K562 (cell line): ENCODE results near the gene ADGRL3. TPM values are rescaled to one million over a fixed set of nuclear protein-coding genes. Genes with fewer than 3 reads are reported as not detected.

Experiments used
- ATAC-seq: fragments of 200-7000 bp; cut with Tn5 transposase; 3 replicates; pipeline ENCODE4 v1.9.1; 2020; ENCODE audit warnings: moderate library complexity
- BruUV-seq: library from RNA; stranded (reverse); fragments of 400-500 nt; replicated peaks from 2 replicates; lab custom pipeline; 2021; lab: Mats Ljungman, UMichigan
- CTCF ChIA-PET: fragments of 300-600 bp; formaldehyde crosslinking; extraction: SDS; loops from one replicate; lab custom pipeline; 2021; ENCODE audit warnings: low intra/inter-chr PET ratio; lab: Yijun Ruan, JAX
- POLR2A ChIA-PET: fragments of 300-600, 350-650 bp; sonication (Branson Sonifier 250); formaldehyde crosslinking; extraction: SDS; loops from one replicate; lab custom pipeline; 2021; ENCODE audit warnings: antibody characterized with exemption, inconsistent platforms; lab: Yijun Ruan, JAX
- DNase-seq, 4 experiments: peaks; one replicate each; pipeline versions ENCODE4 v3.0.0 to v3.0.0-alpha.2; 2011 to 2018; ENCODE audit warnings: low spot score in 3 of 4, mixed read lengths in 3 of 4; ENCODE audit errors: extremely low read depth in 1 of 4
- FAIRE-seq: peaks from 2 replicates; lab custom pipeline; 2011; peaks lifted over from hg19 to GRCh38; lab: Jason Lieb, UNC
- H2AFZ ChIP-seq: 2 replicates; pipeline ENCODE4 v1.6.0; 2011; ENCODE audit warnings: low read depth, low read length, control low read depth, inconsistent platforms
- H3K27ac ChIP-seq: fragments of 200-600 bp; 3 replicates; pipeline ENCODE4 v1.8.0; 2011; ENCODE audit warnings: low read depth, mild to moderate bottlenecking, control low read depth, inconsistent platforms, low read length, moderate library complexity, mixed read lengths; ENCODE audit errors: extremely low read depth
- H3K27me3 ChIP-seq, 2 experiments: fragments of 300-600 bp in 1 of 2; 2 replicates in 1 of 2; 3 replicates in 1 of 2; pipeline versions ENCODE4 v1.6.0 to v1.8.0; 2011; ENCODE audit warnings: inconsistent platforms in 2 of 2, low read length in 2 of 2, mild to moderate bottlenecking in 1 of 2, mixed read lengths in 1 of 2, moderate library complexity in 1 of 2; ENCODE audit not compliant: control insufficient read depth in 2 of 2, insufficient read depth in 2 of 2
- H3K36me3 ChIP-seq: fragments of 300-600 bp; 3 replicates; pipeline ENCODE4 v1.8.0; 2011; ENCODE audit warnings: mild to moderate bottlenecking, low read length, inconsistent platforms; ENCODE audit not compliant: control insufficient read depth, insufficient read depth
- H3K4me1 ChIP-seq, 2 experiments: fragments of 200-600 bp in 1 of 2; replicated peaks in 1 of 2; 2 replicates in 1 of 2; 3 replicates in 1 of 2; pipeline versions ENCODE4 v1.5.1 to v1.8.0; 2011; ENCODE audit warnings: inconsistent platforms in 2 of 2, low read length in 2 of 2, mild to moderate bottlenecking in 1 of 2, mixed read lengths in 1 of 2, moderate library complexity in 1 of 2; ENCODE audit not compliant: control insufficient read depth in 2 of 2, insufficient read depth in 2 of 2
- H3K4me2 ChIP-seq: 2 replicates; pipeline ENCODE4 v1.6.1; 2011; ENCODE audit warnings: low read length, control low read depth, inconsistent platforms, mixed read lengths; ENCODE audit not compliant: insufficient read depth
- H3K4me3 ChIP-seq: fragments of 200-600 bp; sonication (generic), shearing (Covaris generic); 2 replicates; pipeline ENCODE4 v1.5.1; 2016; ENCODE audit warnings: control low read depth, inconsistent platforms
- H3K79me2 ChIP-seq: fragments of 200-600 bp; 3 replicates; pipeline ENCODE4 v1.8.0; 2011; ENCODE audit warnings: low read length, inconsistent platforms; ENCODE audit not compliant: control insufficient read depth, insufficient read depth
- H3K9ac ChIP-seq, 2 experiments: 2 replicates each; pipeline versions ENCODE4 v1.6.0 to v1.6.1; 2011; ENCODE audit warnings: low read depth in 2 of 2, low read length in 2 of 2, control low read depth in 1 of 2, inconsistent platforms in 1 of 2, mild to moderate bottlenecking in 1 of 2, mixed read lengths in 1 of 2; ENCODE audit not compliant: insufficient read depth in 1 of 2
- H3K9me1 ChIP-seq: one replicate; pipeline ENCODE4 v1.6.0; 2011; ENCODE audit warnings: inconsistent platforms, mild to moderate bottlenecking, low read length, moderate library complexity; ENCODE audit not compliant: control insufficient read depth, insufficient read depth
- H3K9me3 ChIP-seq: replicated peaks from 2 replicates; pipeline ENCODE4 v1.5.1; 2011; ENCODE audit warnings: low read depth, low read length, inconsistent platforms; ENCODE audit not compliant: control insufficient read depth, insufficient read depth
- H4K20me1 ChIP-seq: replicated peaks from 2 replicates; pipeline ENCODE4 v1.6.1; 2011; ENCODE audit warnings: low read length, inconsistent platforms, mixed read lengths; ENCODE audit not compliant: control insufficient read depth, insufficient read depth
- CBFA2T3 ChIP-seq: fragments of 450-650 bp; IDR thresholded peaks from 2 replicates; pipeline ENCODE4 v1.6.1; 2017
- DACH1 ChIP-seq: fragments of 450-650 bp; IDR thresholded peaks from 2 replicates; pipeline ENCODE4 v1.6.1; 2018; ENCODE audit not compliant: partially characterized antibody
- EP400 ChIP-seq: fragments of 450-650 bp; IDR thresholded peaks from 2 replicates; pipeline ENCODE4 v1.6.1; 2017; ENCODE audit warnings: antibody characterized with exemption, mild to moderate bottlenecking, moderate library complexity
- ESRRA ChIP-seq: fragments of 450-650 bp; IDR thresholded peaks from 2 replicates; pipeline ENCODE4 v1.6.1; 2014; ENCODE audit warnings: low read depth, mild to moderate bottlenecking, moderate library complexity, borderline replicate concordance
- ETV1 ChIP-seq: fragments of 450-650 bp; conservative IDR thresholded peaks from 2 replicates; pipeline ENCODE4 v1.6.1; 2016; ENCODE audit warnings: missing genetic modification characterization, control low read depth, low read depth, missing compliant biosample characterization
- FOSL1 ChIP-seq: fragments of 200-800 bp; sonication (Bioruptor generic); conservative IDR thresholded peaks from 2 replicates; pipeline ENCODE4 v1.6.1; 2016; ENCODE audit warnings: missing genetic modification characterization, missing compliant biosample characterization
- GATA2 ChIP-seq: sonication (generic); formaldehyde crosslinking; IDR thresholded peaks from 2 replicates; pipeline ENCODE4 v1.4.0; 2020; ENCODE audit warnings: mild to moderate bottlenecking, missing genetic modification reagents
- GTF2A2 ChIP-seq: IDR thresholded peaks from 2 replicates; pipeline ENCODE4 v1.6.1; 2016; ENCODE audit warnings: mild to moderate bottlenecking, missing genetic modification characterization, missing compliant biosample characterization
- GTF2E2 ChIP-seq: fragments of 200-800 bp; sonication (Bioruptor generic); IDR thresholded peaks from 2 replicates; pipeline ENCODE4 v1.6.1; 2016; ENCODE audit warnings: missing genetic modification characterization, missing compliant biosample characterization
- HNRNPH1 ChIP-seq: fragments of 200-400 bp; formaldehyde crosslinking; optimal IDR thresholded peaks from 2 replicates; pipeline ENCODE3; 2017; ENCODE audit warnings: low read depth, mild to moderate bottlenecking, low read length, moderate library complexity
- MYBL2 ChIP-seq, 2 experiments: fragments of 450-650 bp in 1 of 2; sonication (generic) in 1 of 2; formaldehyde crosslinking in 1 of 2; IDR thresholded peaks; 2 replicates each; pipeline versions ENCODE4 v1.6.1 to v1.8.1; 2017 to 2022; ENCODE audit warnings: borderline replicate concordance in 1 of 2, inconsistent platforms in 1 of 2, low read depth in 1 of 2, mild to moderate bottlenecking in 1 of 2, missing genetic modification reagents in 1 of 2, moderate library complexity in 1 of 2
- NCOA1 ChIP-seq: fragments of 450-650 bp; IDR thresholded peaks from 2 replicates; pipeline ENCODE4 v1.6.1; 2016; ENCODE audit warnings: low read depth
- NFATC3 ChIP-seq: fragments of 450-650 bp; IDR thresholded peaks from 2 replicates; pipeline ENCODE4 v1.6.1; 2017; ENCODE audit warnings: mild to moderate bottlenecking
- NFE2 ChIP-seq: IDR thresholded peaks from 2 replicates; pipeline ENCODE4 v1.6.1; 2014; ENCODE audit warnings: antibody characterized with exemption, low read depth
- NFE2L1 ChIP-seq: fragments of 450-650 bp; IDR thresholded peaks from 2 replicates; pipeline ENCODE4 v1.6.1; 2016; ENCODE audit warnings: missing genetic modification characterization, low read depth, mild to moderate bottlenecking, missing compliant biosample characterization, moderate library complexity, borderline replicate concordance
- RFX1 ChIP-seq: fragments of 450-650 bp; IDR thresholded peaks from 2 replicates; pipeline ENCODE4 v1.6.1; 2016; ENCODE audit warnings: mild to moderate bottlenecking, moderate library complexity
- WGBS: fragments of 100-300 bp; shearing (Covaris generic); methylation state at CpG from one replicate; pipeline ENCODE4 v1.1.6; 2016; ENCODE audit warnings: low coverage, mixed read lengths; ENCODE audit not compliant: insufficient coverage; ENCODE audit errors: missing lambda C conversion rate; 5-methylcytosine and 5-hydroxymethylcytosine counted together
- in situ Hi-C: fragments of 300-500 bp; cut with MboI; formaldehyde crosslinking; loops from 4 replicates; pipeline ENCODE4 v1.15.0; 2018; ENCODE audit warnings: inconsistent platforms, mixed read lengths
- intact Hi-C: fragments of 100-400 bp; cut with micrococcal nuclease; formaldehyde crosslinking; loops from 2 replicates; pipeline ENCODE4 v1.14.2; 2022
- polyA plus RNA-seq, 8 experiments: library from polyadenylated mRNA; depleted of rRNA in 4 of 8; stranded (reverse) in 5 of 8; unstranded in 3 of 8; fragments of >200 nt; fragmentation: Nextera tagmentation in 2 of 8; fragmentation: Illumina TruSeq in 1 of 8; extraction: Ambion mirVana in 2 of 8; extraction: Trizol in 1 of 8; gene quantifications; 2 replicates each; pipeline versions ENCODE4 v1.2.1 to v1.2.3, GENCODE V29; 2011 to 2014; ENCODE audit warnings: inconsistent platforms in 1 of 8, missing spikeins in 1 of 8
- total RNA-seq, 7 experiments: library from RNA; depleted of rRNA in 6 of 7; stranded (reverse); fragments of >200 nt in 6 of 7; fragmentation: Illumina TruSeq in 2 of 7; extraction: Trizol in 2 of 7; gene quantifications; 2 replicates each; pipeline versions ENCODE4 v1.2.1 to v1.2.3, GENCODE V29; 2011 to 2021; ENCODE audit warnings: low replicate concordance in 1 of 7
- TF ChIP-seq, protein P1 (sequence below): sonication (generic); formaldehyde crosslinking; IDR thresholded peaks from 2 replicates; pipeline ENCODE4 v1.8.0; 2022; ENCODE audit warnings: mild to moderate bottlenecking, missing genetic modification reagents
- TF ChIP-seq, protein P2 (sequence below): fragments of 450-650 bp; IDR thresholded peaks from 2 replicates; pipeline ENCODE4 v1.6.1; 2016; ENCODE audit warnings: antibody characterized with exemption

The ADGRL3 gene
- total and polyA plus RNA-seq, 9 of the 15 experiments (the other 6 are each of a cell fraction or from before 2014, with no cell fraction given) = 0.03 to 0.14 (median 0.04) TPM; not detected in 2

DNA sequence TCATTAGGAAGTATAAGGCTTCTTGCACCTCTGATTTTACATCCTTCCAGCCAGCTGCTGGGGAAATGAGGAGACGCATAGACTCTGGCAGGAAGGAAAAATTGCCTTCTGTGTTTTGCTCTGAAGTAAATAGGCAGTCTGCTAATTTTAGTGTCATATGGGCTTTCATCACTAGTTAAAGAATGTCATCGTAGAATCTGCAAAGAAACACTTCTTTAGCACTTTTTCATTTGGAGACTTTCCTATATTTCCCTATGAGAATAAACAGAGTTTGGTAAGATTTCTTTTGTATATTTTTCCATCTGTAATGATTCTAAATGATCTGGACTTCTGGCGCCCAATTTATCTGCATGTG, 3.3 kb downstream of the ADGRL3 start:
- Histone ChIP-seq H3K4me2 (no peak overlapping the region), H3K9me1 (no peaks in the 10 kb centered on the region), H3K36me3 (no peaks in the 10 kb centered on the region), H3K4me3 (no peak overlapping the region), H3K4me1 (peaks cover 0 to 3% of the 10 kb centered on the region in 2 experiments; a peak in 1 of 5 replicates), H4K20me1 (no peaks in the 10 kb centered on the region), H3K9ac (no peak overlapping the region), H3K9me3 (no peaks in the 10 kb centered on the region), H3K27me3 (0 out of 5 replicates have a peak, but pooled peaks cover 0 to 4% of the 10 kb centered on the region in 2 experiments), H3K27ac (no peak overlapping the region)
- intact Hi-C loops (no loop called here), in situ Hi-C loops (no loop called here)
- FAIRE-seq (no peak), ATAC-seq (no peak)
- 11% methylated on average over 3 of the region's 3 CpGs for WGBS
- ChIA-PET POLR2A (no interaction called here), CTCF (no interaction called here)
- no TSS peak for BruUV-seq
- no peak for TF ChIP-seq NFE2
- TF ChIP-seq, protein P1, sequence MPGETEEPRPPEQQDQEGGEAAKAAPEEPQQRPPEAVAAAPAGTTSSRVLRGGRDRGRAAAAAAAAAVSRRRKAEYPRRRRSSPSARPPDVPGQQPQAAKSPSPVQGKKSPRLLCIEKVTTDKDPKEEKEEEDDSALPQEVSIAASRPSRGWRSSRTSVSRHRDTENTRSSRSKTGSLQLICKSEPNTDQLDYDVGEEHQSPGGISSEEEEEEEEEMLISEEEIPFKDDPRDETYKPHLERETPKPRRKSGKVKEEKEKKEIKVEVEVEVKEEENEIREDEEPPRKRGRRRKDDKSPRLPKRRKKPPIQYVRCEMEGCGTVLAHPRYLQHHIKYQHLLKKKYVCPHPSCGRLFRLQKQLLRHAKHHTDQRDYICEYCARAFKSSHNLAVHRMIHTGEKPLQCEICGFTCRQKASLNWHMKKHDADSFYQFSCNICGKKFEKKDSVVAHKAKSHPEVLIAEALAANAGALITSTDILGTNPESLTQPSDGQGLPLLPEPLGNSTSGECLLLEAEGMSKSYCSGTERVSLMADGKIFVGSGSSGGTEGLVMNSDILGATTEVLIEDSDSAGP (CRISPR knock-in tag) = no peak
- no peak for TF ChIP-seq NFATC3
- no peak for TF ChIP-seq HNRNPH1
- TF ChIP-seq ESRRA = no peak
- no peak for TF ChIP-seq RFX1
- no peak for TF ChIP-seq NCOA1
- TF ChIP-seq ETV1 (tag) = no peak
- no peak for TF ChIP-seq CBFA2T3
- TF ChIP-seq MYBL2 (IDR thresholded peaks at IDR 0.05; ENCODE audit: low read depth) = no peak
- TF ChIP-seq MYBL2 (CRISPR knock-in tag; IDR thresholded peaks at IDR 0.05; ENCODE audit: borderline replicate concordance) = no peak
- TF ChIP-seq GTF2A2 = no peak
- TF ChIP-seq, protein P2, sequence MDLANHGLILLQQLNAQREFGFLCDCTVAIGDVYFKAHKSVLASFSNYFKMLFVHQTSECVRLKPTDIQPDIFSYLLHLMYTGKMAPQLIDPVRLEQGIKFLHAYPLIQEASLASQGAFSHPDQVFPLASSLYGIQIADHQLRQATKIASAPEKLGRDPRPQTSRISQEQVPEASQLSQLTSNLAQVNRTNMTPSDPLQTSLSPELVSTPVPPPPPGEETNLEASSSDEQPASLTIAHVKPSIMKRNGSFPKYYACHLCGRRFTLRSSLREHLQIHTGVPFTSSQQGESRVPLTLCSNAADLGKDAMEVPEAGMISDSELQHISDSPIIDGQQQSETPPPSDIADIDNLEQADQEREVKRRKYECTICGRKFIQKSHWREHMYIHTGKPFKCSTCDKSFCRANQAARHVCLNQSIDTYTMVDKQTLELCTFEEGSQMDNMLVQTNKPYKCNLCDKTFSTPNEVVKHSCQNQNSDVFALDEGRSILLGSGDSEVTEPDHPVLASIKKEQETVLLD = no peak
- no peak for TF ChIP-seq NFE2L1 (tag)
- TF ChIP-seq EP400 = no peak
- TF ChIP-seq DACH1 = no peak
- no peak for TF ChIP-seq GATA2 (CRISPR knock-in tag)
- TF ChIP-seq FOSL1 (tag) = no peak
- TF ChIP-seq GTF2E2 (tag) = no peak
- TF ChIP-seq, all 486 proteins: peak for 0
- H3K79me2 ChIP-seq = no peaks in the 10 kb centered on the region
- no peak overlapping the region for H2AFZ ChIP-seq
- DNase-seq = no peak
